Measurements from ENCODE around the gene ISL2.
"Not testable (repeated sequence)": the region's sequence is repeated elsewhere in the genome, so short reads cannot be mapped to it uniquely, and the experiment has no call there.

The ISL2 gene

DNA sequence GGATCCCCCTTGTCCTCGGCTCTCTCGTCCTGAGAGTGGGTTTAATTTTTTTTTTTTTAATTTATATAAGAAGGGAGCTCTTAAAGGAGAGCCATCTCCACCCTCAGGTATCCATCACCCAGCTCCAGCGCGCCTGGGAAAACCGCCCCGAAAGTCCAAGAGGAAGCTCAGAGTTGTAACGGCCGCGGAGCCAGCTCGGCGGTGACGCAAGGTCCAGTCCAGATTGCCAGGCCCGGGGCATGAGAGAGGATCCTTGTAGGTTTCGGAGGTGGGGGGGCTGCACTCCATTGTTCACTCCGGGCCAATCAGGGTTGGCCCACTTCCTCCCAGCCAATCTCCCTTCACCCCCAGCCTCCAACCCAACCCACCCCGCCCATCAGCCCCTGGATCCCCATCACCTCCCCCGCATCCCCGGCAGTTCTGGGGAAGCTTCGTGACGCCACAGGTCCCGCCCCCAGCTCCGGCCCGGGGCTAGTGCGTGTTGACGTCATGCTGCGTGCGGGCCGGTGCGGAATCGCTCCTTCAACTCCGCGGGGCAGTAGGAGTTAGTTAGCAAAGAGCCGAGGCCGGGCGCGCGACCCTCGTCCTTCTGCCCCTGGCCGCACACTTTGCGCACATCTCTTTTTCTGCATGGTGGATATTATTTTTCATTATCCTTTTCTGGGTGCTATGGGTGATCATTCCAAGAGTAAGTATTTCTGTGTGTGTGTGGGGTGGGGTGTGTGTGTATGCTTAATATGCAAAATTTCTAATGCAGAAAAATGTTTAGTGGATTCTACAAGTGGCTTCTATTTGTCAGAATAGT lies at the start of gene ISL2:
TSS of gene ISL2 (plus strand) at position 520 of the 805 bp plus-strand sequence. CDS start at position 631, 111 bp downstream.
- in situ Hi-C loops (cut with MboI; ENCODE audit: low sequenced_read_pairs): no loop called here

DNA sequence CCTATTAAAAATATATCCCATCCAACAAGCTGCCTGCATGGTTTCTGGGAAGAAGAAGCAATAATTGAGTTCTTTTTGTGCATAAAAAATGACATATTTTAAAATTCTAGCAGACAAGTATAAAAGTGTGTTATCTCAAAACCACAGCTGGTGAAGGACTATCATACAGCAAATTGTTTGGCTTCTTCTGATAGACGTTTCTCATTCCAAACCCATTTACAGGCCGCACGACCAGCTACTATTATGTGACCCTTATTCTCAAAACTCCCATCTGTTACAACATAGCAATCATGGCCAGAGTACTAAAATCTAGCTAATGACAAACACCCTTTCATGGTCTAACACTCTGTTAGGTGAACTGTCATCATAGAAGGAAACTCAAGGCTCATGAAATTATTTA lies 47.0 kb upstream of the ISL2 start:
- in situ Hi-C loops (cut with MboI; ENCODE audit: low sequenced_read_pairs): no loop called here

- in situ Hi-C loops (cut with MboI; ENCODE audit: low sequenced_read_pairs): no loop called here
These were observed 43.2 kb upstream of the ISL2 start for GRCh38 chr15:76293361-76293760.

- in situ Hi-C loops (cut with MboI; ENCODE audit: low sequenced_read_pairs): not testable (repeated sequence)
These were observed 42.1 kb upstream of the ISL2 start for GRCh38 chr15:76294463-76294862.

DNA sequence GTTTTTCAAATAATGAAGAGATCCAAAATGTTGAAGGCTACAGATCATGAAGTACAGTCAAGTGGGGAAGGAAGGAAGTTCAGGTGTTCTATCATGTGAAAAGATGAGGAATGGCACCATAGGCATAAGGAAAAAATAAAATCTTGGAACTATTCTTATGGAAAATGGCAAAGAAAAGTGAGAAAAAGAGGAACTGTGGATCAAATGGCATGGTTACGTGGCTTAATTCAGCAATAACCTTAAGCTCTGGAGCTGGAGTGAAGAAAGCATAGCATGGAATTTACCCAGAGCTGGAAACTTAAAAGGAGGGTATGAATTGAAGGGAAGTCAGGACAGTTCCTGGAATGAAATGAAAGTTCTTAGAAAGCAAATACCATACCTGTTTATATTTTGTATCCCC lies 39.7 kb upstream of the ISL2 start:
- in situ Hi-C loops (cut with MboI; ENCODE audit: low sequenced_read_pairs): no loop called here

DNA sequence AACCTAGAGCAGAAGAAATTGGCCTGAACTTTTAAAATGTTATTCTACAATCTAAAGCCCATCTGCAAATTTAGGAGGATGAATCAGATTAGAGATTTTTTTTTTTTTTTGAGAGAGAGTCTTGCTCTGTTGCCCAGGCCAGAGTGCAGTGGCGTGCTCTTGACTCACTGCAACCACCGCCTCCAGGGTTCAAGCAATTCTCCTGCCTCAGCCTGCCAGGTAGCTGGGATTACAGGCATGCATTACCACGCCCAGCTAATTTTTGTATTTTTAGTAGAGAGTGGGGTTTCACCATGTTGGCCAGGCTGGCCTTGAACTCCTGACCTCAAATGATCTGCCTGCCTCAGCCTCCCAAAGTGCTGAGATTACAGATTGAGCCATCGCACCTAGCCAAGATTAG lies 38.6 kb upstream of the ISL2 start:
- in situ Hi-C loops (cut with MboI; ENCODE audit: low sequenced_read_pairs): not testable (repeated sequence)

DNA sequence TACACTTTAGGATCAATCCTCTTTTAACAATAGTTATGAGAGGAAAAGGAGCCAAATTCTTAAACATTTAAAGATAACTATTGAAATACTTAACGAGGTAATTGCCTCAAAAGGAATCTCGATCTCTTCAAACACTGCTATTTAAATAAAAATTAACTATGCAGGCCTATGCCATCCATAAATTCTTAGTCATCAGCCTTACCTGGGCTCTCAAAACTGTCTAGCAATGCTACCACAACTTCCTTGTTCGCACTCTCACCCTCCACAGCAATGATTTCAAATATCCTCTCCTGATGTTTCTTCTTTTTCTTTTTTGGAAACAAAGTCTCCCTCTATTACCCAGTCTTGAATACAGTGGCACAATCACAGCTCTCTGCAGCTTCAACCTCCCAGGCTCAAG lies 37.6 kb upstream of the ISL2 start:
- in situ Hi-C loops (cut with MboI; ENCODE audit: low sequenced_read_pairs): no loop called here

DNA sequence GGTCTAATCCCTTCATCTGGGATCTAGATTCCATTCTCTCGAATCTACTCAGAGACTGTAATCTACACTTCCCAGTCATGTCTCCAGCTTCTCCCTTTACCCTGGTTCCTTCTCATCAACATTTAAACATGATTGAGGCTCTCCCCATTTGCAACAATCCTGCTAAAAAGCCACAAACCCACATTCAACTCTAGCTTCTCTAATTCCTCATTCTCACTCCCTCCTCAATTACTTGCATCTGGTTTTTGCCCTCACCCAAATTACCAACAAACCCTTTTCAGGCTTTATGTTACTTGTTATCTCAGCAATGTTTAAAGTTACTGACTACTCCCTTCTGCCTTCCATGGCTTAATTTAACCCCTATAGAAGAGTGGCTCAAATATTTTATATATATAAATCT lies 36.8 kb upstream of the ISL2 start:
- in situ Hi-C loops (cut with MboI; ENCODE audit: low sequenced_read_pairs): no loop called here

DNA sequence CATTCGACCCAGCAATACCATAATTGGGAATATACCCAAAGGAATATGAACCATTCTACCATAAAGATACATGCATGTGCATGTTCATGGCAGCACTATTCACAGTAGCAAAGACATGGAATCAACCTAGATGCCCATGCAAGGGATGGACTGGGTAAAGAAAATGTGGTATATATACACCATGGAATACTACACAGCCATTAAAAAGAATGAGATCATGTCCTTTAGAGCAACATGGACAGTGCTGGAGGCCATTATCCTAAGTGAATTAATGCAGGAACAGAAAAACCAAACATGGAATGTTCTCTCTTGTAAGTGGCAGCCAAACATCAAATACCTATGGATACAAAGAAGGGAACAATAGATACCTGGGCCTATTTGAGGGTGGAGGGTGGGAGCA lies 32.7 kb upstream of the ISL2 start:
- in situ Hi-C loops (cut with MboI; ENCODE audit: low sequenced_read_pairs): no loop called here

DNA sequence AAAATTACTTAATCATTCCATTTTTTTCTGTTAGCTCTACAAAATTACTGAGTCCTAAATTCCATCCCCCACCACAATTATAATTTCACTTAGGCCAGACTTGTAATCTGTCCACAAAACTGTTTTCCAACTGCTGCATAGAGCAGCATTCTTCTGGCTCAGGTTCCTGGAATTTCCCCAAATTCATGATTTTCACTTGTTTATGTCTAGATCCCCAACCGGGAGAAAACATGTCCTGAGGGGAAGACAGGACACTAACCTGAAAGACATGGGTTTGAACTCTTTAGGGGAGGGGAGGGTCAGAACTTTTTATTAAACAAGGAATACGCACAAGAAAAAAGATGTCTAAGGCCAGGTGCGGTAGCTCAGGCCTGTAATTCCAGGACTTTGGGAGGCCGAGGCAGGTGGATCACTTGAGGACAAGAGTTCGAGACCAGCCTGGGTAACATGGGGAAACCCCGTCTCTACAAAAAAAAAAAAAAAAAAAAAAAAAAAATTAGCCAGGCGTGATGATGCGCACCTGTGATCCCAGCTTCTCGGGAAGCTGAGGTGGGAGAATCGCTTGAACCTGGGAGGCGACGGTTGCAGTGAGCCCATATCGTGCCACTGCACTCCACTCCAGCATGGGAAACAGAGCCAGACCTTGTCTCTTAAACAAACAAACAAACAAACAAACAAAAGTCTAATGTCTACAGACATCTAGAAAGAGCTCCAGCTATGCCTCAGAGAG lies 26.8 kb upstream of the ISL2 start:
- in situ Hi-C loops (cut with MboI; ENCODE audit: low sequenced_read_pairs): no loop called here

- in situ Hi-C loops (cut with MboI; ENCODE audit: low sequenced_read_pairs): no loop called here
These were observed 26.0 kb upstream of the ISL2 start for GRCh38 chr15:76310475-76311099.

- in situ Hi-C loops (cut with MboI; ENCODE audit: low sequenced_read_pairs): no loop called here
These were observed 25.2 kb upstream of the ISL2 start, which contains the start of gene ETFA for GRCh38 chr15:76311100-76311953. TSS of gene ETFA (minus strand) at chr15:76311469. CDS start at chr15:76311388, 81 bp downstream.

DNA sequence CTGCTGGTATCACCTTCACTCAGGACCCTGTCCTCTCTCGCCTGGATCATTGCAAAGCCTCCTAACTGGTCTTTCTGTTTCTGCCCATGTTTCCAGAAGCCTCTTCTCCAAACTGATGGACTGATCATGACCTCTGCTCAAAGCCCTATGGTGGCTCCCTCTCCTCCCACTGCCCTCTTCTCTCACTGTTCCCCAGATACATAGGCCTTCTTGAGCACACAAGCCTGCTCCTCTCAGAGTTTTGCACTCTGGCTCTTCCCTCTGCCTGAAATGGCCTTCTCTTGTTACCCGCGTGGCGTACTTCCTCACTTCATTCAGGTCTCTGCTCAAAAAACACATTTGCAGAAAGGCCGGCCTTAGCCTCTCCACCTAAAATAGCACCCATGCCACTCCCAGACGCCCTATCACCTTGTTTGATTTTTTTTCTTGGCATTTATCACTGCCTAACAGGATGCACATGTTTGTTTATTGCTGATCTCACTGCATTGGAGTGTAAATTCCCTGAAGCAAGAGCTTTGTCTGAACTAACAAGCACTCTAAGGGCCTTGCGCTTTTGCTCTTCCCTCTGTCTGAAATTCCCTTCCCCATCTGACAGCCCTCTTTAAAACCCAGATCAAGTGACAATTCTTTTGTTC lies 23.9 kb upstream of the ISL2 start:
- in situ Hi-C loops (cut with MboI; ENCODE audit: low sequenced_read_pairs): no loop called here

DNA sequence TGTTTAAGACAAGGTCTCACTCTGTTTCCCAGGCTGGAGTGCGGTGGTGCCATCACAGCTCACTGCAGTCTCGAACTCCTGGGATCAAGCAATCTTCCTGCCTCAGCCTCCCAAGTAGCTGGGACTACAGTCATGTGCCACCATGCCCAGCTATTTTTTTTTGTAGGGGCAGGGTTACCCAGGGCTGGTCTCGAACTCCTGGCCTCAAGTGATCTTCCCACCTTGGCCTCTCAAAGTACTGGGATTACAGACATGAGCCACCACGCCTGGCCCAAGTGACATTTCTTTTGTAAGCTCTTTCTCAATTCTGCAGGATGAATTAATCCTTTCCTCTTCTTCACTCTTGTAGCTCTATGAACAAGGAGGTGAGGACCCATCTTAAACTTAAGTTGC lies 23.4 kb upstream of the ISL2 start:
- in situ Hi-C loops (cut with MboI; ENCODE audit: low sequenced_read_pairs): not testable (repeated sequence)

GRCh38 chr15:76313731-76314130 lies 22.8 kb upstream of the ISL2 start:
- in situ Hi-C loops (cut with MboI; ENCODE audit: low sequenced_read_pairs): no loop called here

- in situ Hi-C loops (cut with MboI; ENCODE audit: low sequenced_read_pairs): no loop called here
These were observed 16.6 kb upstream of the ISL2 start for GRCh38 chr15:76320012-76320411.

DNA sequence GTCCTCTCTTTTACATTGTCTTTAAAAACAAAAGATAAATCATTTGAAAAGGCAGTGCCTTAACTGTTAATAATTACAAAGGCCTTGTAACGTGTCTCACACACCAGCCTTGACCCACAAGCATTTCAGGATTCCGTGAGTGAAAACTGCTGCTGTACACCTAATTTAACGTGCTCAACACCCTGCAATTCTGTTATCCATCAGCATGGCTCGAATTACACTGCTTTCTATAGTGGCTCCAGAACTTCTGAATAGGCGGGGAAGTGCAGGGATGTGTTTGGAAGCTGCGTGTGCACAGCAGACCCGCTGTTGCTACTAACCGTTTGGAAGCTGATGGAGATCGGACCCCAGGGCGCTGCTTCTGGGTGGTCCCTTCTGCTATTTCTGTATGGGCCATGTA lies 15.4 kb upstream of the ISL2 start:
- in situ Hi-C loops (cut with MboI; ENCODE audit: low sequenced_read_pairs): no loop called here

- in situ Hi-C loops (cut with MboI; ENCODE audit: low sequenced_read_pairs): no loop called here
These were observed 15.0 kb upstream of the ISL2 start for GRCh38 chr15:76321602-76322001.

- in situ Hi-C loops (cut with MboI; ENCODE audit: low sequenced_read_pairs): no loop called here
These were observed 12.5 kb upstream of the ISL2 start for GRCh38 chr15:76324066-76324465.

- in situ Hi-C loops (cut with MboI; ENCODE audit: low sequenced_read_pairs): no loop called here
These were observed 10.9 kb upstream of the ISL2 start for GRCh38 chr15:76325704-76326103.
